ENCODE measurements around the gene HIVEP1.
A peak's percentile ranks its signal among the peaks of the same experiment; 100 is the strongest.

HIVEP1 gene

GRCh38 chr6:12158686-12159415 is 146.7 kb downstream of the HIVEP1 start:
- DNase-seq (ENCODE audit: low spot score), result no peak
- TF ChIP-seq CTCF (IDR thresholded peaks at IDR 0.05; ENCODE audit: borderline replicate concordance, control extremely low read depth, extremely low read depth, insufficient read depth, missing control alignments), result no peak
- in situ Hi-C loops (cut with MboI; ENCODE audit: low sequenced_read_pairs, unreplicated experiment), result loop anchor here (10.0 kb wide), 1 partner anchor 116 kb away; no protein-coding TSS in a partner anchor

GRCh38 chr6:12160326-12160725 is 148.2 kb downstream of the HIVEP1 start:
- in situ Hi-C loops (cut with MboI; ENCODE audit: low sequenced_read_pairs, unreplicated experiment), result no loop called here
- DNase-seq (ENCODE audit: low spot score), result no peak
- no peak for TF ChIP-seq CTCF (IDR thresholded peaks at IDR 0.05; ENCODE audit: borderline replicate concordance, control extremely low read depth, extremely low read depth, insufficient read depth, missing control alignments)

- TF ChIP-seq CTCF (IDR thresholded peaks at IDR 0.05; ENCODE audit: borderline replicate concordance, control extremely low read depth, extremely low read depth, insufficient read depth, missing control alignments), result no peak
- no peak for DNase-seq (ENCODE audit: low spot score)
- in situ Hi-C loops (cut with MboI; ENCODE audit: low sequenced_read_pairs, unreplicated experiment), result no loop called here
These were observed 150.1 kb downstream of the HIVEP1 start for GRCh38 chr6:12162213-12162612.

DNA sequence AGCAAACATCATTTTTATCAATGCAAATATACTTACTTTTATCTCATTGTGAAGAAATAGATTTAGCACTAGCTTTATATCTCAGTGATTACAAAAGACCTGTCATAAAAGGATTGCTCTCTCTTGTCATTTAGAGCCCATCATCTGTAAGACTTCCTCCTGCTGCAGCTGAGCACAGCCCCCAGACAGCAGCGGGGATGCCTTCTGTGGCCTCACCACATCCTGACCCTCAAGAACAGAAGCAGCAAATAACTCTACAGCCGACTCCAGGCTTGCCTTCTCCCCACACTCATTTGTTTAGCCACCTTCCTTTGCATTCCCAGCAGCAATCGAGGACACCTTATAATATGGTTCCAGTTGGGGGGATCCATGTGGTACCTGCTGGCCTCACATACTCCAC is 151.0 kb downstream of the HIVEP1 start:
- DNase-seq (ENCODE audit: low spot score), result peak; percentile 41
- in situ Hi-C loops (cut with MboI; ENCODE audit: low sequenced_read_pairs, unreplicated experiment), result no loop called here
- TF ChIP-seq CTCF (IDR thresholded peaks at IDR 0.05; ENCODE audit: borderline replicate concordance, control extremely low read depth, extremely low read depth, insufficient read depth, missing control alignments), result no peak

DNA sequence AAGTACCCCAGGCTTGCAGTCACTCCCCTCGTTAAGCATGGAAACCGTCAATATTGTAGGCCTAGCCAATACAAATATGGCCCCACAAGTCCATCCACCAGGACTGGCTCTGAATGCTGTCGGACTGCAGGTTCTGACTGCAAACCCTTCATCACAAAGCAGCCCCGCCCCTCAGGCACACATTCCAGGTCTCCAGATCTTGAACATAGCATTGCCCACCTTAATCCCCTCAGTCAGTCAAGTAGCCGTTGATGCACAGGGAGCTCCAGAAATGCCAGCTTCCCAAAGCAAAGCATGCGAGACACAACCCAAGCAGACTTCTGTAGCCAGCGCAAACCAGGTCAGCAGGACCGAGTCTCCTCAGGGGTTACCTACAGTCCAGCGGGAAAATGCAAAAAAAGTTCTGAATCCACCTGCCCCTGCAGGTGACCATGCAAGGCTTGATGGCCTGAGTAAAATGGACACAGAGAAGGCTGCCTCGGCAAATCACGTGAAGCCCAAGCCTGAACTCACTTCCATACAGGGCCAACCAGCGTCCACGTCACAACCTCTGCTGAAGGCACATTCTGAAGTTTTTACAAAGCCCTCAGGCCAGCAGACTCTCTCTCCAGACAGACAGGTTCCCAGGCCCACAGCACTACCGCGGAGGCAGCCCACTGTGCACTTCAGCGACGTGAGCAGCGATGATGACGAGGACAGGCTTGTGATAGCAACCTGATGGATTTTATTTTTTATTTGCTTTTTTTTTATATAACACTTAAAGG is 151.8 kb downstream of the HIVEP1 start:
- no peak for DNase-seq (ENCODE audit: low spot score)
- TF ChIP-seq CTCF (IDR thresholded peaks at IDR 0.05; ENCODE audit: borderline replicate concordance, control extremely low read depth, extremely low read depth, insufficient read depth, missing control alignments), result no peak
- in situ Hi-C loops (cut with MboI; ENCODE audit: low sequenced_read_pairs, unreplicated experiment), result no loop called here

- DNase-seq (ENCODE audit: low spot score), result no peak
- no peak for TF ChIP-seq CTCF (IDR thresholded peaks at IDR 0.05; ENCODE audit: borderline replicate concordance, control extremely low read depth, extremely low read depth, insufficient read depth, missing control alignments)
- in situ Hi-C loops (cut with MboI; ENCODE audit: low sequenced_read_pairs, unreplicated experiment), result no loop called here
These were observed 152.3 kb downstream of the HIVEP1 start for GRCh38 chr6:12164508-12164770.
